Heart right ventricle (tissue), 16 donors: ENCODE results near the gene LTBP1. TPM values are rescaled to one million over a fixed set of nuclear protein-coding genes. Genes with fewer than 3 reads are reported as not detected.

ENCODE experiments used
- ATAC-seq, 8 donors: fragments of 200-7000 bp; cut with Tn5 transposase; one replicate each; pipeline ENCODE4 v1.9.1; 2020; ENCODE audit warnings: mild to moderate bottlenecking in 8 of 8, moderate library complexity in 8 of 8, moderate number of reproducible peaks in 1 of 8
- DNase-seq, 2 donors: peaks; one replicate each; pipeline ENCODE4 v3.0.0-alpha.2; 2020
- H3K27ac ChIP-seq, 10 donors: fragments of 200-600 bp; sonication (generic) in 2 of 10; one replicate each; pipeline versions ENCODE4 v1.5.0 to v1.8.0; 2020 to 2022; ENCODE audit warnings: mild to moderate bottlenecking in 3 of 10
- H3K27me3 ChIP-seq, 7 donors: fragments of 200-600 bp; one replicate each; pipeline ENCODE4 v1.8.0; 2021 to 2022; ENCODE audit warnings: mild to moderate bottlenecking in 2 of 7
- H3K36me3 ChIP-seq, 9 donors: fragments of 200-600 bp; sonication (generic) in 1 of 9; one replicate each; pipeline versions ENCODE4 v1.5.0 to v1.8.0; 2020 to 2022; ENCODE audit warnings: mild to moderate bottlenecking in 2 of 9
- H3K4me1 ChIP-seq, 9 donors: fragments of 200-600 bp; sonication (generic) in 1 of 9; one replicate each; pipeline versions ENCODE4 v1.5.0 to v1.8.0; 2020 to 2022; ENCODE audit warnings: mild to moderate bottlenecking in 4 of 9
- H3K4me3 ChIP-seq, 10 donors: fragments of 200-600 bp; sonication (generic) in 2 of 10; one replicate each; pipeline versions ENCODE4 v1.5.0 to v1.8.0; 2020 to 2022; ENCODE audit warnings: mild to moderate bottlenecking in 7 of 10, moderate library complexity in 2 of 10
- H3K9me3 ChIP-seq, 11 donors: fragments of 200-600 bp in 10 of 11; sonication (generic) in 2 of 11; one replicate each; pipeline versions ENCODE4 v1.5.0 to v1.8.0; 2013 to 2022; ENCODE audit warnings: mild to moderate bottlenecking in 2 of 11, control low read depth in 1 of 11, moderate library complexity in 1 of 11
- CTCF ChIP-seq, 9 donors: fragments of 200-600 bp; sonication (generic) in 2 of 9; IDR thresholded peaks; one replicate each; pipeline versions ENCODE4 v1.5.0 to v1.8.0; 2021 to 2022; ENCODE audit warnings: antibody characterized with exemption in 9 of 9, mild to moderate bottlenecking in 5 of 9, moderate library complexity in 1 of 9
- WGBS, 2 donors: extraction: QIAGEN DNeasy Blood & Tissue Kit; methylation state at CpG; one replicate each; pipeline ENCODE4 v1.1.7; 2013; ENCODE audit warnings: inconsistent platforms in 1 of 2; 5-methylcytosine and 5-hydroxymethylcytosine counted together
- intact Hi-C, 10 donors: fragments of 100-400 bp; cut with DNase I; formaldehyde crosslinking; loops; one replicate each; pipeline versions ENCODE4 v1.11.1 to v1.14.2; 2022
- polyA plus RNA-seq, 2 donors: library from polyadenylated mRNA; stranded (reverse); fragments of 200-250 nt; gene quantifications; one replicate each; pipeline ENCODE4 v1.2.3, GENCODE V29; 2013
- total RNA-seq, 10 donors: library from RNA; stranded (reverse); fragmentation: NEBNext Ultra II Directional in 3 of 10; extraction: Animal tissue kit (Norgen Biotek cat#: 25700) in 3 of 10; gene quantifications; one replicate each; pipeline versions ENCODE4 v1.2.1 to v1.2.4, GENCODE V29; 2021 to 2023
- donor health status: Arrhythmogenic right ventricular cardiomyopathy.
- donor health status: ischemic (EF 13 %, LVEDD 7.1; RV severe dilation, severe dysfunction).
- donor health status: healthy with polysubstance abuse.
- donor health status: DM: no; HTN: yes; CAD: no.
- donor health status: DM: no; HTN: no; CAD: no.
- donor health status: ischemic (EF 25% LVEDD 6.9; RV normal size, moderate dysfunction).
- donor health status: ischemic (EF 25% LVEDD 5.7; RV mildly dilated, moderate dysfunction).
- donor health status: healthy.
- donor health status: DM: yes; HTN: yes; CAD: no.
- donor health status: Ischemic cardiomyopathy.
- donor health status: ischemic (EF 35%, LVEDD 5.7; RV mildly dilated, moderate dysfunction).
- donor health status: nonischemic (EF 11% LVEDD 7.7; RV severe dilation, severe dysfunction).
- donor health status: DM: yes; HTN: yes; CAD: no.
- donor health status: PGD.
- donor health status: ischemic (EF 29% LVEDD 5.4; RV normal size, mild dysfunction).
- donor health status: nonischemic (EF 23%, LVEDD 6.1; RV moderate dilation, normal function).

LTBP1 gene
- total and polyA plus RNA-seq, 12 donors, result 22.4 to 164 (median 84.3) TPM

GRCh38 chr2:33188799-33189198 lies 242.0 kb downstream of the LTBP1 start:
- H3K27me3 ChIP-seq, result no peaks in the 10 kb centered on the region
- peaks cover 0 to 27% (median 0%) of the 10 kb centered on the region in 9 donors for H3K4me1 ChIP-seq
- 96 to 98% methylated on average over 3 of the region's 3 CpGs for WGBS, 2 donors
- intact Hi-C loops, result no loop called here
- no peak overlapping the region for H3K4me3 ChIP-seq
- H3K27ac ChIP-seq, result no peak overlapping the region
- H3K9me3 ChIP-seq, result no peaks in the 10 kb centered on the region
- no peak for DNase-seq
- peaks cover 0 to 61% (median 16%) of the 10 kb centered on the region in 9 donors for H3K36me3 ChIP-seq
- no peak for ATAC-seq
- no peak for TF ChIP-seq CTCF (IDR thresholded peaks at IDR 0.05)

GRCh38 chr2:33190393-33190937 lies 243.7 kb downstream of the LTBP1 start:
- H3K36me3 ChIP-seq, result peaks cover 0 to 70% (median 16%) of the 10 kb centered on the region in 9 donors
- intact Hi-C loops, result no loop called here
- DNase-seq (no peak), ATAC-seq (no peak)
- no peak for TF ChIP-seq CTCF (IDR thresholded peaks at IDR 0.05)
- no peak overlapping the region for H3K4me3 ChIP-seq
- 57 to 59% methylated on average over 5 of the region's 5 CpGs for WGBS, 2 donors
- H3K27ac ChIP-seq, result no peak overlapping the region
- no peaks in the 10 kb centered on the region for H3K9me3 ChIP-seq
- H3K4me1 ChIP-seq, result peaks cover 0 to 21% (median 0%) of the 10 kb centered on the region in 9 donors
- H3K27me3 ChIP-seq, result no peaks in the 10 kb centered on the region

- Histone ChIP-seq H3K27me3 (no peaks in the 10 kb centered on the region), H3K9me3 (peaks cover 0 to 3% (median 0%) of the 10 kb centered on the region in 11 donors), H3K36me3 (peaks cover 0 to 39% (median 0%) of the 10 kb centered on the region in 9 donors), H3K4me1 (peaks cover 0 to 10% (median 3%) of the 10 kb centered on the region in 9 donors), H3K4me3 (no peak overlapping the region), H3K27ac (no peak overlapping the region)
- DNase-seq (no peak), ATAC-seq (no peak)
- intact Hi-C loops, result no loop called here
- TF ChIP-seq CTCF (IDR thresholded peaks at IDR 0.05), result no peak
- 96 to 98% methylated on average over 7 of the region's 7 CpGs for WGBS, 2 donors
Observed at GRCh38 chr2:33195891-33196290, 249.1 kb downstream of the LTBP1 start.

GRCh38 chr2:33196700-33197099 lies 249.9 kb downstream of the LTBP1 start:
- ATAC-seq, result no peak
- Histone ChIP-seq H3K36me3 (peaks cover 0 to 39% (median 0%) of the 10 kb centered on the region in 9 donors), H3K4me1 (peaks cover 0 to 10% (median 3%) of the 10 kb centered on the region in 9 donors), H3K27me3 (no peaks in the 10 kb centered on the region), H3K27ac (no peak overlapping the region), H3K9me3 (peaks cover 0 to 3% (median 0%) of the 10 kb centered on the region in 11 donors), H3K4me3 (no peak overlapping the region)
- intact Hi-C loops, result no loop called here
- no peak for TF ChIP-seq CTCF (IDR thresholded peaks at IDR 0.05)
- 91 to 96% methylated on average over 3 of the region's 3 CpGs for WGBS, 2 donors
- no peak for DNase-seq
